K562 (cell line): Measurements from ENCODE around the gene RSBN1L. TPM values are rescaled to one million over a fixed set of nuclear protein-coding genes. Genes with fewer than 3 reads are reported as not detected.

ENCODE experiments used
- GATAD2B ChIP-seq: fragments of 450-650 bp; IDR thresholded peaks from 2 replicates; pipeline ENCODE4 v1.6.1; 2017; ENCODE audit warnings: mild to moderate bottlenecking, borderline replicate concordance
- HDAC2 ChIP-seq: fragments of 450-650 bp; IDR thresholded peaks from 2 replicates; pipeline ENCODE4 v1.6.1; 2016; ENCODE audit warnings: mild to moderate bottlenecking
- HIVEP1 ChIP-seq: fragments of 250-450 bp; sonication (Bioruptor Pico); IDR thresholded peaks from 2 replicates; pipeline ENCODE4 v1.4.0; 2020; ENCODE audit warnings: mild to moderate bottlenecking
- HNRNPUL1 ChIP-seq: fragments of 200-400 bp; formaldehyde crosslinking; IDR thresholded peaks from 2 replicates; pipeline ENCODE4 v1.6.1; 2017; ENCODE audit warnings: low read length
- KLF16 ChIP-seq: IDR thresholded peaks from 2 replicates; pipeline ENCODE4 v1.6.1; 2016; ENCODE audit warnings: antibody characterized with exemption
- MCM3 ChIP-seq: fragments of 450-650 bp; IDR thresholded peaks from 2 replicates; pipeline ENCODE4 v1.6.1; 2016
- PHF20 ChIP-seq: fragments of 450-650 bp; IDR thresholded peaks from 2 replicates; pipeline ENCODE4 v1.6.1; 2018; ENCODE audit not compliant: partially characterized antibody
- POLR2B ChIP-seq: fragments of 450-650 bp; IDR thresholded peaks from 2 replicates; pipeline ENCODE4 v1.6.1; 2018; ENCODE audit warnings: low read depth; ENCODE audit not compliant: partially characterized antibody
- RBBP5 ChIP-seq: fragments of 200-600 bp; sonication (generic); IDR thresholded peaks from 2 replicates; pipeline ENCODE4 v1.6.1; 2012; ENCODE audit warnings: borderline replicate concordance, mild to moderate bottlenecking, low read length, control low read depth, inconsistent platforms; ENCODE audit not compliant: insufficient read depth, poor library complexity, severe bottlenecking
- RBM34 ChIP-seq: fragments of 200-400 bp; formaldehyde crosslinking; IDR thresholded peaks from 2 replicates; pipeline ENCODE4 v1.6.1; 2018; ENCODE audit warnings: low read length, borderline replicate concordance; ENCODE audit not compliant: insufficient read depth
- RCOR1 ChIP-seq, 2 experiments: IDR thresholded peaks; 2 replicates each; pipeline ENCODE4 v1.6.1; 2012; ENCODE audit warnings: low read depth in 2 of 2, low read length in 2 of 2, borderline replicate concordance in 1 of 2, improper control_type of control experiment in 1 of 2
- XRCC5 ChIP-seq: fragments of 200-400 bp; formaldehyde crosslinking; IDR thresholded peaks from 2 replicates; pipeline ENCODE4 v1.6.1; 2017; ENCODE audit warnings: low read depth, mild to moderate bottlenecking, low read length
- ZNF217 ChIP-seq: sonication (generic); formaldehyde crosslinking; IDR thresholded peaks from 2 replicates; pipeline ENCODE4 v1.8.0; 2022; ENCODE audit warnings: mild to moderate bottlenecking, missing genetic modification reagents
- ZNF232 ChIP-seq: sonication (generic); formaldehyde crosslinking; IDR thresholded peaks from 2 replicates; pipeline ENCODE4 v1.8.0; 2022; ENCODE audit warnings: mild to moderate bottlenecking, missing genetic modification reagents
- ZNF408 ChIP-seq: fragments of 250-450 bp; sonication (Bioruptor Pico); IDR thresholded peaks from 2 replicates; pipeline ENCODE4 v1.4.0; 2020; ENCODE audit warnings: low read depth, mild to moderate bottlenecking, moderate library complexity
- polyA plus RNA-seq, 8 experiments: library from polyadenylated mRNA; depleted of rRNA in 4 of 8; stranded (reverse) in 5 of 8; unstranded in 3 of 8; fragments of >200 nt; fragmentation: Nextera tagmentation in 2 of 8; fragmentation: Illumina TruSeq in 1 of 8; extraction: Ambion mirVana in 2 of 8; extraction: Trizol in 1 of 8; gene quantifications; 2 replicates each; pipeline versions ENCODE4 v1.2.1 to v1.2.3, GENCODE V29; 2011 to 2014; ENCODE audit warnings: inconsistent platforms in 1 of 8, missing spikeins in 1 of 8
- total RNA-seq, 7 experiments: library from RNA; depleted of rRNA in 6 of 7; stranded (reverse); fragments of >200 nt in 6 of 7; fragmentation: Illumina TruSeq in 2 of 7; extraction: Trizol in 2 of 7; gene quantifications; 2 replicates each; pipeline versions ENCODE4 v1.2.1 to v1.2.3, GENCODE V29; 2011 to 2021; ENCODE audit warnings: low replicate concordance in 1 of 7
- TF ChIP-seq, protein P1 (sequence below): sonication (generic); formaldehyde crosslinking; IDR thresholded peaks from 2 replicates; pipeline ENCODE4 v1.8.0; 2022; ENCODE audit warnings: mild to moderate bottlenecking, missing genetic modification reagents
- TF ChIP-seq, protein P2 (sequence below): IDR thresholded peaks from 2 replicates; pipeline ENCODE4 v1.6.1; 2011; ENCODE audit not compliant: insufficient read length; ENCODE audit errors: extremely low read depth
- TF ChIP-seq, protein P3 (sequence below): fragments of 200-800 bp; sonication (Bioruptor generic); IDR thresholded peaks from 2 replicates; pipeline ENCODE4 v1.6.1; 2017; ENCODE audit warnings: missing genetic modification characterization, missing compliant biosample characterization
- TF ChIP-seq, protein P4 (sequence below): sonication (generic); formaldehyde crosslinking; IDR thresholded peaks from 2 replicates; pipeline ENCODE4 v1.8.1; 2023; ENCODE audit warnings: mild to moderate bottlenecking, missing genetic modification reagents
- TF ChIP-seq, protein P5 (sequence below): fragments of 450-650 bp; IDR thresholded peaks from 2 replicates; pipeline ENCODE4 v1.6.1; 2016
- TF ChIP-seq, protein P6 (sequence below): fragments of 250-450 bp; sonication (Bioruptor Pico); IDR thresholded peaks from 2 replicates; pipeline ENCODE4 v1.8.0; 2021; ENCODE audit warnings: moderate library complexity, mild to moderate bottlenecking, inconsistent platforms
- TF ChIP-seq, protein P7 (sequence below): IDR thresholded peaks from 2 replicates; pipeline ENCODE4 v1.6.1; 2014; ENCODE audit warnings: antibody characterized with exemption

Gene RSBN1L
- total and polyA plus RNA-seq, 9 of the 15 experiments (the other 6 are each of a cell fraction or from before 2014, with no cell fraction given) = 6.2 to 35.2 (median 20.1) TPM

DNA sequence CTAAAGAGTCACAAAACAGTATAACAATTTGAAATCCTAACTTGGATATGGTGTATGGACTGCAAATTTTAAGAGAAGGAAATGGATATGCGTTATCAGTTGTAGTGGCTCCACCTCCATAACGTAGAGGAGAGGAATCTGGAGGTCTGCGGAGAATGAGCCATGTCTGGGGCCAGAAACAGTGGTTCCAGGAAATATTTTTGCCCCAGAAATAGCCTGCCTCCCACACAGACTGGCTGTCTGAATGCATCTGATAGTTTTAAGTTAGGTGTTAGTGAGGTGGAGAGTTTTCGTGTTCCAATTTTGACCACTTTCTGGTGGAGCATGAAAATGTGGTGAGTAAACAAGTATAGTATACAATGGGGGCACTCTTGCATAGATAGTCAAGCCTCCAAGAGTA, 103.9 kb downstream of the RSBN1L start (continued):
- TF ChIP-seq KLF16 = peak; percentile 68
- TF ChIP-seq, protein P1, sequence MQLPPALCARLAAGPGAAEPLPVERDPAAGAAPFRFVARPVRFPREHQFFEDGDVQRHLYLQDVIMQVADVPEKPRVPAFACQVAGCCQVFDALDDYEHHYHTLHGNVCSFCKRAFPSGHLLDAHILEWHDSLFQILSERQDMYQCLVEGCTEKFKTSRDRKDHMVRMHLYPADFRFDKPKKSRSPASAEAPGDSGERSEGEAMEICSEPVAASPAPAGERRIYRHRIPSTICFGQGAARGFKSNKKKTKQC (CRISPR knock-in tag) = no peak
- TF ChIP-seq XRCC5 = no peak
- TF ChIP-seq POLR2B = no peak
- no peak for TF ChIP-seq HNRNPUL1
- no peak for TF ChIP-seq GATAD2B
- no peak for TF ChIP-seq ZNF217
- TF ChIP-seq, protein P2, sequence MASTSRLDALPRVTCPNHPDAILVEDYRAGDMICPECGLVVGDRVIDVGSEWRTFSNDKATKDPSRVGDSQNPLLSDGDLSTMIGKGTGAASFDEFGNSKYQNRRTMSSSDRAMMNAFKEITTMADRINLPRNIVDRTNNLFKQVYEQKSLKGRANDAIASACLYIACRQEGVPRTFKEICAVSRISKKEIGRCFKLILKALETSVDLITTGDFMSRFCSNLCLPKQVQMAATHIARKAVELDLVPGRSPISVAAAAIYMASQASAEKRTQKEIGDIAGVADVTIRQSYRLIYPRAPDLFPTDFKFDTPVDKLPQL = no peak
- TF ChIP-seq, protein P3, sequence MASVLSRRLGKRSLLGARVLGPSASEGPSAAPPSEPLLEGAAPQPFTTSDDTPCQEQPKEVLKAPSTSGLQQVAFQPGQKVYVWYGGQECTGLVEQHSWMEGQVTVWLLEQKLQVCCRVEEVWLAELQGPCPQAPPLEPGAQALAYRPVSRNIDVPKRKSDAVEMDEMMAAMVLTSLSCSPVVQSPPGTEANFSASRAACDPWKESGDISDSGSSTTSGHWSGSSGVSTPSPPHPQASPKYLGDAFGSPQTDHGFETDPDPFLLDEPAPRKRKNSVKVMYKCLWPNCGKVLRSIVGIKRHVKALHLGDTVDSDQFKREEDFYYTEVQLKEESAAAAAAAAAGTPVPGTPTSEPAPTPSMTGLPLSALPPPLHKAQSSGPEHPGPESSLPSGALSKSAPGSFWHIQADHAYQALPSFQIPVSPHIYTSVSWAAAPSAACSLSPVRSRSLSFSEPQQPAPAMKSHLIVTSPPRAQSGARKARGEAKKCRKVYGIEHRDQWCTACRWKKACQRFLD (CRISPR knock-in tag) = no peak
- peak; percentile 59; the same call in 1 of the 2 replicates for TF ChIP-seq HDAC2
- TF ChIP-seq RBM34 = no peak
- no peak for TF ChIP-seq ZNF232 (CRISPR knock-in tag)
- TF ChIP-seq, protein P4, sequence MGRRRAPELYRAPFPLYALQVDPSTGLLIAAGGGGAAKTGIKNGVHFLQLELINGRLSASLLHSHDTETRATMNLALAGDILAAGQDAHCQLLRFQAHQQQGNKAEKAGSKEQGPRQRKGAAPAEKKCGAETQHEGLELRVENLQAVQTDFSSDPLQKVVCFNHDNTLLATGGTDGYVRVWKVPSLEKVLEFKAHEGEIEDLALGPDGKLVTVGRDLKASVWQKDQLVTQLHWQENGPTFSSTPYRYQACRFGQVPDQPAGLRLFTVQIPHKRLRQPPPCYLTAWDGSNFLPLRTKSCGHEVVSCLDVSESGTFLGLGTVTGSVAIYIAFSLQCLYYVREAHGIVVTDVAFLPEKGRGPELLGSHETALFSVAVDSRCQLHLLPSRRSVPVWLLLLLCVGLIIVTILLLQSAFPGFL (CRISPR knock-in tag) = no peak
- peak in 1 of 2 experiments; percentile 85; a peak in 2 of 4 replicates for TF ChIP-seq RCOR1 (IDR thresholded peaks at IDR 0.05; ENCODE audit: borderline replicate concordance in 1 of 2, low read depth in 2 of 2, low read length in 2 of 2)
- TF ChIP-seq RBBP5 = no peak
- TF ChIP-seq ZNF408 (CRISPR knock-in tag) = no peak
- TF ChIP-seq MCM3 = no peak
- TF ChIP-seq, protein P5, sequence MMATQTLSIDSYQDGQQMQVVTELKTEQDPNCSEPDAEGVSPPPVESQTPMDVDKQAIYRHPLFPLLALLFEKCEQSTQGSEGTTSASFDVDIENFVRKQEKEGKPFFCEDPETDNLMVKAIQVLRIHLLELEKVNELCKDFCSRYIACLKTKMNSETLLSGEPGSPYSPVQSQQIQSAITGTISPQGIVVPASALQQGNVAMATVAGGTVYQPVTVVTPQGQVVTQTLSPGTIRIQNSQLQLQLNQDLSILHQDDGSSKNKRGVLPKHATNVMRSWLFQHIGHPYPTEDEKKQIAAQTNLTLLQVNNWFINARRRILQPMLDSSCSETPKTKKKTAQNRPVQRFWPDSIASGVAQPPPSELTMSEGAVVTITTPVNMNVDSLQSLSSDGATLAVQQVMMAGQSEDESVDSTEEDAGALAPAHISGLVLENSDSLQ = no peak
- no peak for TF ChIP-seq HIVEP1 (CRISPR knock-in tag)
- TF ChIP-seq, protein P6, sequence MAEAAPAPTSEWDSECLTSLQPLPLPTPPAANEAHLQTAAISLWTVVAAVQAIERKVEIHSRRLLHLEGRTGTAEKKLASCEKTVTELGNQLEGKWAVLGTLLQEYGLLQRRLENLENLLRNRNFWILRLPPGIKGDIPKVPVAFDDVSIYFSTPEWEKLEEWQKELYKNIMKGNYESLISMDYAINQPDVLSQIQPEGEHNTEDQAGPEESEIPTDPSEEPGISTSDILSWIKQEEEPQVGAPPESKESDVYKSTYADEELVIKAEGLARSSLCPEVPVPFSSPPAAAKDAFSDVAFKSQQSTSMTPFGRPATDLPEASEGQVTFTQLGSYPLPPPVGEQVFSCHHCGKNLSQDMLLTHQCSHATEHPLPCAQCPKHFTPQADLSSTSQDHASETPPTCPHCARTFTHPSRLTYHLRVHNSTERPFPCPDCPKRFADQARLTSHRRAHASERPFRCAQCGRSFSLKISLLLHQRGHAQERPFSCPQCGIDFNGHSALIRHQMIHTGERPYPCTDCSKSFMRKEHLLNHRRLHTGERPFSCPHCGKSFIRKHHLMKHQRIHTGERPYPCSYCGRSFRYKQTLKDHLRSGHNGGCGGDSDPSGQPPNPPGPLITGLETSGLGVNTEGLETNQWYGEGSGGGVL (CRISPR knock-in tag) = no peak
- TF ChIP-seq, protein P7, sequence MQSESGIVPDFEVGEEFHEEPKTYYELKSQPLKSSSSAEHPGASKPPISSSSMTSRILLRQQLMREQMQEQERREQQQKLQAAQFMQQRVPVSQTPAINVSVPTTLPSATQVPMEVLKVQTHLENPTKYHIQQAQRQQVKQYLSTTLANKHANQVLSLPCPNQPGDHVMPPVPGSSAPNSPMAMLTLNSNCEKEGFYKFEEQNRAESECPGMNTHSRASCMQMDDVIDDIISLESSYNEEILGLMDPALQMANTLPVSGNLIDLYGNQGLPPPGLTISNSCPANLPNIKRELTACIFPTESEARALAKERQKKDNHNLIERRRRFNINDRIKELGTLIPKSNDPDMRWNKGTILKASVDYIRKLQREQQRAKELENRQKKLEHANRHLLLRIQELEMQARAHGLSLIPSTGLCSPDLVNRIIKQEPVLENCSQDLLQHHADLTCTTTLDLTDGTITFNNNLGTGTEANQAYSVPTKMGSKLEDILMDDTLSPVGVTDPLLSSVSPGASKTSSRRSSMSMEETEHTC = no peak
- TF ChIP-seq PHF20 = no peak
